ENCODE measurements around the gene LY86.
A peak's percentile ranks its signal among the peaks of the same experiment; 100 is the strongest.

Gene LY86

DNA sequence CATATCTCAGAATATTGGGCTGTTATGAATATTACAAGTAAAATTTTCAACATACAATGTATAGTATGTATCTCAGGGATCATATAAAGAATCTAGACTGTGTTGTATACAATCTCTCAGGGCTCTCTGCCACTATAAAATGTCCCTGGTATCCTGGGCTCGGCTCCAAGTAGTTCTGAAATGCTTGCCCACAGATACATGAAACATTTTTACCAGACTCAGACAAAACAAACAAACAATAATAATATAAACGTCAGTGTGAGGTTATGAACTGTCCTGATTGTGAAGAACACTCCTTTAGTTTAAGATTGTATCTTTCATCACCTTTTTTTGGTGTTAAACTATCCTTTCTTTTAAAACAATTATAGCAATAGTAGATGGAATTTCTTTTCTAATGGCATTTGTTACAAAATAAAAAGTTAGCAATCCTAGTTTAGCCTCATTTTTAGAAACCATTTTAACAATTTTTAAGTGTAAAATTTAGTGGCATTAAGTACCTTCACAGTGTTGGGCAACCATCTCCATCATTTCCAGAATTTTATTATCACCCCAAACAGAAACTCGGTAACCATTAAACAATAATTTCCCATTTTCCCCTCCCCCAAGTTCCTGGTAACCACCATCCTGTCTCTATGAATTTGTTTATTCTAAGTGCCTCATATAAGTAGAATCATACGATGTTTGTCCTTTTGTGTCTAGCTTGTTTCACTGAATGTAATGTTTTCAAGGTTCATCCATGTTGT lies 17.4 kb upstream of the LY86 start:
- DNase-seq: no peak

DNA sequence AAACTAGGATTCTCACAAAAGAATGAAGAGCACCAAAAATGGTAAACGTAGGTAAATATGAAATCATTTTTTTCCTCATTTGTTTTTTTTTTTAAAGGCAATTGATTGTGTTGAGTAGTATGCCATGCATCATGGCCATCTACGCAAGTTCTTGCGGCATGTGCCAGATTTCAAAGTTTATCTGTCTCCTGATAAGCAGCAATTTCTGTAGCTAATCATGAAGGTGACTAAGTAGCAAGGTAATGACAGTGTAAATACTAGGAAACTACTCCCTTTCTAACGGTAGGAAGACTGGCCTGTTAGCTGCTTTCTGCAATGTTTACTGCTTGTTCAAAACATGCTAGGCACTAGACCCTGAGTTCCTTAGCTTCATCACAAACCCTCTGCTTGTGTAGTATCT lies 13.4 kb upstream of the LY86 start:
- DNase-seq: no peak

DNA sequence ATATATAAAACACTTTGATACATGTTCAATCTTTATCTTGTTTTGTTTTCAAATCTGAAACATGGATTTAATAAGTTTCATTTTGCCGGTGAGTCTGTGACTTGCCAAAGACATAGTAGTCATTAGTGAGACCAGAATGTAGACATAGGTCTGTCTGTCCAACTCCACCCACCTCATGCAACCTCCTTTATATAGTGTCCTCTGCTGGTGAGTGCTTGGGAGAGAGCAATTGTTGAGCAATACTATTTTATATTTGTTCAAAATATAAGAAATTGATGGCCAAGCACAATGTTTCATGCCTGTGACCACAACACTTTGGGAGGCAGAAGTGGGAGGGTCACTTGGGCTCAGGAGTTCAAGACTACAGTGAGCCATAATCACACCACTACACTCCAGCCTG lies 10.8 kb upstream of the LY86 start:
- DNase-seq: no peak

DNA sequence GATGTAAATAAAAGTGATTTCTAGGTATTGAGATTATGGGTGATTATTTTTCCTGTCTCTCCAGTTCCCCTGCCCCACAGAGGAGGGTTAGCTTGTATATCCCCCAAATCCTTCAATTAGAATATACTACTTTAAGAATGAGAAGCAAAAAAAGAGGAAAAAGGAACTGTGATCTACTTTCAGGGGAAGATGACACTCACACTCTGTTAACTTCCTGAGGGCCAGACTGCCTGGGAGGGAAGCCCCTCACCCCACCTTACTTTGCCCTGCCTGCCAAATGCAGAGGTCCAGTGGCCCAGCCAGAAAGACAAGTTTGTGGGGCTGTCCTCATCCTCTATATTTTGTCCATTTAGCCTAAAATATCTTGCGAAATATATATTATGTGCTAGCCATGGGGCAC lies 9.2 kb upstream of the LY86 start:
- DNase-seq: no peak

GRCh38 chr6:6580225-6580856 lies 8.2 kb upstream of the LY86 start:
- DNase-seq: no peak

GRCh38 chr6:6581054-6581453 lies 7.5 kb upstream of the LY86 start:
- no peak for DNase-seq

DNA sequence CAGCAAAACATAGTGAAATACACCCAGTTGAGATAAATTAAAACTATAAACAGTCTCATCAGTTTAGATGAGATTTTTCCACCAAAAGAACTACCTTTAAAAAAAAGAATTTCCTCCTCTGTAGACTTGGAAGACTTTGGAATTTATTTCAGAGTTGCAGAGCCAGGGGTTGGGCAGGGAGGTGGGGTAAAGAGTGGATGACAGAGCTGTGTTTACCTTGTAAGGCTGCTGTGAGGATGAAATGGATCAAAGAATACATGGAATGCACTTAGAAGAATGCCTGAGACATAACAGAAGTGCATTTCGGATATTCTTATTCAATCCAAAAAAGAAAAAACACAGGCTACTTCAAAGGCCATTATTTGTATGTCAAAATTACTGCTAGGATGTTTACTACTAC lies 6.4 kb upstream of the LY86 start:
- no peak for DNase-seq

GRCh38 chr6:6583836-6584235 lies 4.7 kb upstream of the LY86 start:
- DNase-seq: no peak

DNA sequence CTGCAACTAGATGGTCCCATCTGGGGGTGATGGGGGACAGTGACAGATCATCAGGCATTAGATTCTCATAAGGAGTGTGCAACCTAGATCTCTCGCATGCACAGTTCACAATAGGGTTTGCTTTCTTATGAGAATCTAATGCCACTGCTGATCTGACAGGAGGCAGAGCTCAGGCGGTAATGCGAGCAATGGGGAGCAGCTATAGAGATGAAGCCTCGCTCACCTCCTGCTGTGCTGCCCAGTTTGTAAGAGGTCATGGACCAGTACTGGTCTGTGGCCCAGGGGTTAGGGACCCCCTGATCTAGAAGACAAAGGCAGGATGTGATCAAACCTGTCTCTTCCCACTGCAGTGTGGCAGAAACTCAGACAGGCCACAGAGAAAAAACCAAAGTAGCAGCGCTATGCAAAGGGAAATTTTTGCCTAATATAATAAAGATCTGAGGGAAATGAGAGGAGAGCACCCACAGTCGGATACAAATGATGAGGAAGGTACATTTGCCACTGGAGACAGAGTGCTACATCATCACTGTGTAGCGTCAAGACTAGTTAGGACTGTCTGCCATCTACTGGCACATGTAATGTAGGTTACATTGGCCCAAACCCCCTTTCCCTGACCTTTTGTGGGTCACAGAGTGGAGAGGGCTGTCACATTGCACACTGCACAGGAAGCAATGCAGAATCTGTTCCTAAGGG lies 4.1 kb upstream of the LY86 start:
- no peak for DNase-seq

GRCh38 chr6:6585003-6585311 lies 3.6 kb upstream of the LY86 start:
- DNase-seq: no peak

- no peak for DNase-seq
These were observed 2.4 kb upstream of the LY86 start for GRCh38 chr6:6586167-6586566.

DNA sequence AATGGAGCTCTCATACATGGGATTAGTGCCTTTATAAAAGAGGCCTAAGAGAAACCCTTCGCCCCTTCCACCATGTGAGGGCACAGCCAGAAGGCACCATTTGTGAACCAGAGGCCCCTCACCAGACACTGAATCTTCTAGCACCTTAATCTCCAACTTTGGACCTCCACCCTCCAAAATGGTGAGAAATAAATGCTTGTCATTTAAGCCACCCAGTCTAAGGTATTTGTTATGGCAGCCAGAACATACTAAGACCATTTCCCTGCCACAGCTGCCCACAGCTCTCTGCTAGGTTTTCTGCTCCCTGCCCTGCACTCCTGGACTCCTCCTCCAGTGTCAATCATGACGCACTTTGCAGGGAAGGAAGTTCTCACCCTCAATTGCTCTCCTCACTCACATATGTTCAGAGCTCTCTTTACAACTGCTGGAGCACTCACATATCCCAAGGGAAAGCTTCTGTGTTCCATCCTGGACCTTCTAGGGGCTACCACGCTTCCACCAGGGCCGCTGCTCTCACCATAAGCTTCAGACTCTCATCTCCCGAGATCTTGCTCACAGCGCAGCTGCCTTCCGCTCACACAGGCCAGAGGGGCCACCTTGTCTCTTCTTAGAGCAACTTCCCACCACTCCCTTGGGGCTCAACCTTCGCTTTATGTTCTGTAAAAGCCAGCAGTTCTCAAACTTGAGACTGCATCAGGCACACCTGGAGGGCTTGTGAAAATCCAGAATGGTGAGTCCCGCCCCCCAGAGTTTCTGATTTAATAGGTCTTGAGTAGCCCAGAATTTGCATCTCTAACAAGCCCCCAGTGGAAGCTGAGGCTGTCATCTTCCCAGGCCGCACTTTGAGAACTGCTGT lies 1.6 kb upstream of the LY86 start:
- peak; percentile 15 for DNase-seq

DNA sequence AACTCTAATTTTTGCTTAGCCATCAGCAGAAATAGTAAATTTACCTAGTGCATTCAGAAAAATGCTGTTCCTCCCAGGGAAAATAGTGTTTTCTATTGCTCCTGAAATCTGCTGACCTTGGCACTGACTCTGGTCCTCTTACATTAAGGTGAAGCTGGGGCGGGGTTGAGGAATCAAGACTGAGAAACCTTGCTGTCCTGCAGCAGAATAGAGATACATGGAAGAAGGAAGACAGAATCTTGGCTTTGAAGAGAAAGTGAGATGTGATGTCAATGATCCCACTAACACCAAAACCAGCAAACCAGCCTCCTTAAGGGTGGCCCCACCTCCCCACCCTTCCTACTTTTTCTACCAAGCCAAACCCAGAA lies 840 bp upstream of the LY86 start:
- no peak for DNase-seq

GRCh38 chr6:6588924-6589709 lies 597 bp downstream of the LY86 start:
- no peak for DNase-seq

DNA sequence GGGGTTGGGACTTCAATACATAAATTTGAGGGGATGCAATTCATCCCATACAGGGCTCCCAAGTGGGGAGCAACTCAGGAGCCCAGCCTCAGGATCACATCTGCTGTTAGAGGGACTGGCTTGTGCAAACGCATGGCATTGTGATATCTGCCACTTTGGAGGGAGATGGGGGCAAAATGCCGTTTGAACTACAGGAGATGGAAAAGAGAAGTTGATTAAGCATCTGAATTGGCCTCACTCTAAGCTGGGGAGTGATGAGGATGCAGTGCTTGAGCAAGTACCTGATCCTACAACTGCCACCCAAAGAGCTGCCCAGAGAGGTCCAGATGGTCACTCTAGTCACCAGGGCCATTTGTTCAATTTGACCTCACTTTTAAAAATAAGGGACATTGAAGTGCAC lies 2.0 kb downstream of the LY86 start:
- DNase-seq: no peak

GRCh38 chr6:6591778-6592465 lies 3.4 kb downstream of the LY86 start:
- DNase-seq: no peak

DNA sequence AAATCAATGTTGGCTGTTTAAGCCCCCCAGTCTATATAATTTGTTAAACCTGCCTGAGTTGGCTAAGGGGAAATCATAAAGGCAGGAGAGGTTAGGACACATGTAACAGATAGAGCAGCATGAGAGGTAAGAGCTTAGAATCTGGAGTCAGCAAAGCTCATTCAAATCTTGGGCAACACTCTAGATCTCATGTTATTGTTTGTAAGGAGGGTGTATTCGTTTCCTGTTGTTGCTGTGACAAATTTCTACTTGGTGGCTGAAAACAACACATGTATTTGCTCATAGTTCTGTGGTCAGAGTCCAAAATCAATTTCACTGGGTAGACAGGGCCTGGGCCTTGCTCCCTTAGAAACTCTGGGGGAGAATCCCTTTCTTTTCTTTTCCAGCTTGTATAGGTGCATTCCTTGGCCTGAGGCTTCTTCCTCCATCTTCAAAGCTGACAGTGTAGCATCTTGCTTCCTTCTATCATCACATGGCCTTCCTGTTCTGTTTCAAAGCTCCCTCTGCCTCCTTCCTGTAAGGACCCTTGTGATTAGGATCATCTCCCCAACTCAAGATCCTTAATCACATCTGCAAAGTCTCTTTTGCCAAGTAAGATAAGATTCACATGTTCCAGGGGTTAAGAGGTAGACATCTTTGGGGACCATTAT lies 4.4 kb downstream of the LY86 start:
- no peak for DNase-seq

GRCh38 chr6:6593867-6594468 lies 5.4 kb downstream of the LY86 start:
- DNase-seq: peak; percentile 20

DNA sequence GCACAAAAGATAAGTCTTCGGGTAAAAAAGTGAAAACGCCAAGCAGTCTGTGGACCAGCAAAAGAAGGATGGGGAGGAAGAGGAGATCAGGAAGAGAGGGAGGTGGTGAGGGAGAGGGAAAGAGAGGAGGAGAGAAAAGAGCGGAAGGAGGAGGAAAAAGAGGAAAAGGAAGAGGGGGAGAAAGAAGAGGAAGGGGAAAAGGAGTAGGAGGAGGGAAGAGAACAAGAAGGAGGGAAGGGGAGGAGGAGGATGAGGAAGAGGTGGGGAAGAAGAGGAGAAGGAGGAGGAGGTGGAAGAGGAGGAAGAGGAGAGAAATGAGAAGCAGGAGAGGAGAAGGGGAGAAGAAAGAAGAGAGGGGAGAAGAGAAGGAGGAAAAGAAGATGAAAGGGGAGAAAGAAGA lies 6.5 kb downstream of the LY86 start:
- no peak for DNase-seq

- peak; percentile 13 for DNase-seq
These were observed 7.4 kb downstream of the LY86 start for GRCh38 chr6:6595952-6596351.
